CD14-positive monocyte (primary cell): ENCODE data around the gene ASPA. TPM values are rescaled to one million over a fixed set of nuclear protein-coding genes. Genes with fewer than 3 reads are reported as not detected.

Experiments used
- DNase-seq, 3 donors: peaks; one replicate each; pipeline ENCODE4 v3.0.0-alpha.2; 2011 to 2022
- H2AFZ ChIP-seq: 2 replicates; pipeline ENCODE4 v1.6.0; 2012; ENCODE audit warnings: mild to moderate bottlenecking, low read depth, low read length, inconsistent platforms; ENCODE audit not compliant: insufficient read depth, poor library complexity, severe bottlenecking
- H3K27ac ChIP-seq, 2 donors: 1 replicate in 1 of 2; 2 replicates in 1 of 2; pipeline ENCODE4 v1.5.1; 2012 to 2013; ENCODE audit warnings: low read length in 2 of 2, control low read depth in 1 of 2, inconsistent platforms in 1 of 2, low read depth in 1 of 2, mild to moderate bottlenecking in 1 of 2
- H3K27me3 ChIP-seq, 2 donors: one replicate each; pipeline versions ENCODE4 v1.6.0 to v1.6.1; 2011 to 2013; ENCODE audit warnings: low read length in 2 of 2; ENCODE audit not compliant: control insufficient read depth in 2 of 2, insufficient read depth in 2 of 2
- H3K36me3 ChIP-seq, 2 donors: replicated peaks in 1 of 2; 1 replicate in 1 of 2; 2 replicates in 1 of 2; pipeline versions ENCODE4 v1.5.1 to v1.6.1; 2012 to 2013; ENCODE audit warnings: low read length in 2 of 2, control low read depth in 1 of 2, inconsistent platforms in 1 of 2, mild to moderate bottlenecking in 1 of 2; ENCODE audit not compliant: insufficient read depth in 2 of 2, control insufficient read depth in 1 of 2
- H3K4me1 ChIP-seq, 2 donors: 1 replicate in 1 of 2; 2 replicates in 1 of 2; pipeline versions ENCODE4 v1.5.1 to v1.6.1; 2012 to 2013; ENCODE audit warnings: low read length in 2 of 2, control low read depth in 1 of 2, inconsistent platforms in 1 of 2, mild to moderate bottlenecking in 1 of 2, moderate library complexity in 1 of 2; ENCODE audit not compliant: insufficient read depth in 2 of 2, control insufficient read depth in 1 of 2
- H3K4me2 ChIP-seq: replicated peaks from 2 replicates; pipeline ENCODE3; 2012; ENCODE audit warnings: low read length, moderate library complexity, mild to moderate bottlenecking; ENCODE audit not compliant: poor library complexity, severe bottlenecking; ENCODE audit errors: extremely low read depth
- H3K4me3 ChIP-seq, 3 experiments: fragments of 200-600 bp in 1 of 3; sonication (generic) in 1 of 3; replicated peaks in 1 of 3; 1 replicate in 2 of 3; 2 replicates in 1 of 3; pipeline ENCODE4 v1.5.1; 2011 to 2013; ENCODE audit warnings: low read length in 3 of 3, mild to moderate bottlenecking in 3 of 3, control low read depth in 2 of 3, low read depth in 2 of 3, inconsistent platforms in 1 of 3, moderate library complexity in 1 of 3
- H3K79me2 ChIP-seq: 2 replicates; pipeline ENCODE4 v1.6.0; 2012; ENCODE audit warnings: mild to moderate bottlenecking, control low read depth, inconsistent platforms, low read length, moderate library complexity; ENCODE audit not compliant: insufficient read depth
- H3K9ac ChIP-seq: 2 replicates; pipeline ENCODE4 v1.6.0; 2017; ENCODE audit warnings: low read length, mild to moderate bottlenecking; ENCODE audit not compliant: insufficient read depth, poor library complexity, severe bottlenecking
- H3K9me3 ChIP-seq, 2 donors: replicated peaks in 1 of 2; 1 replicate in 1 of 2; 2 replicates in 1 of 2; pipeline versions ENCODE4 v1.5.1 to v1.6.1; 2012 to 2013; ENCODE audit warnings: low read length in 2 of 2, control low read depth in 1 of 2; ENCODE audit not compliant: control insufficient read depth in 1 of 2, insufficient read depth in 1 of 2
- H4K20me1 ChIP-seq: 2 replicates; pipeline ENCODE4 v1.6.0; 2012; ENCODE audit warnings: mild to moderate bottlenecking, low read length, control low read depth, moderate library complexity; ENCODE audit not compliant: insufficient read depth
- H3K27ac Mint-ChIP-seq, 7 donors: one replicate each; pipeline ENCODE4 v1.8.0; 2020; ENCODE audit warnings: mild to moderate bottlenecking in 7 of 7, mixed read lengths in 7 of 7, moderate library complexity in 6 of 7, inconsistent platforms in 2 of 7
- H3K27me3 Mint-ChIP-seq, 3 donors: one replicate each; pipeline ENCODE4 v1.8.0; 2021 to 2022; ENCODE audit warnings: low read depth in 3 of 3, mild to moderate bottlenecking in 3 of 3, mixed read lengths in 3 of 3, moderate library complexity in 3 of 3, inconsistent platforms in 1 of 3
- H3K36me3 Mint-ChIP-seq, 2 donors: one replicate each; pipeline ENCODE4 v1.8.0; 2020; ENCODE audit warnings: mixed read lengths in 2 of 2, inconsistent platforms in 1 of 2, mild to moderate bottlenecking in 1 of 2
- H3K4me1 Mint-ChIP-seq: one replicate; pipeline ENCODE4 v1.8.0; 2020; ENCODE audit warnings: mild to moderate bottlenecking, mixed read lengths
- H3K4me3 Mint-ChIP-seq, 2 donors: one replicate each; pipeline ENCODE4 v1.8.0; 2020; ENCODE audit warnings: mild to moderate bottlenecking in 2 of 2, mixed read lengths in 2 of 2, moderate library complexity in 1 of 2
- H3K9me3 Mint-ChIP-seq, 7 donors: one replicate each; pipeline ENCODE4 v1.8.0; 2020 to 2022; ENCODE audit warnings: mixed read lengths in 7 of 7, mild to moderate bottlenecking in 6 of 7, moderate library complexity in 6 of 7, inconsistent platforms in 2 of 7
- CTCF ChIP-seq: fragments of 200-600 bp; IDR thresholded peaks from one replicate; pipeline ENCODE4 v1.8.0; 2022; ENCODE audit warnings: antibody characterized with exemption, mild to moderate bottlenecking
- WGBS: methylation state at CpG from one replicate; pipeline ENCODE4 v1.1.5; 2013; ENCODE audit warnings: missing lambda C conversion rate; ENCODE audit not compliant: insufficient coverage; 5-methylcytosine and 5-hydroxymethylcytosine counted together
- intact Hi-C, 2 donors: fragments of 100-400 bp; cut with micrococcal nuclease; formaldehyde crosslinking; loops; one replicate each; pipeline versions ENCODE4 v1.15.0 to v1.15.1; 2023
- polyA plus RNA-seq, 3 donors: library from polyadenylated mRNA; depleted of rRNA in 1 of 3; unstranded in 2 of 3; stranded (reverse) in 1 of 3; fragments of 300-500 nt in 2 of 3; fragments of >200 nt in 1 of 3; fragmentation: Illumina TruSeq in 2 of 3; gene quantifications; 1 replicate in 2 of 3; 2 replicates in 1 of 3; pipeline ENCODE4 v1.2.3, GENCODE V29; 2012 to 2021

The ASPA gene
- polyA plus RNA-seq, 3 donors, result not detected

GRCh38 chr17:3510090-3510489, 34.3 kb downstream of the ASPA start:
- peaks cover 0 to 6% (median 1%) of the 10 kb centered on the region in 7 donors for H3K9me3 Mint-ChIP-seq
- peaks cover 0 to 9% (median 3%) of the 10 kb centered on the region in 3 donors for H3K27me3 Mint-ChIP-seq
- 73% methylated on average over 5 of the region's 7 CpGs for whole genome bisulfite sequencing
- no peak for DNase-seq
- Histone ChIP-seq H3K4me2 (no peak overlapping the region), H3K27me3 (no peaks in the 10 kb centered on the region), H3K27ac (no peak overlapping the region), H4K20me1 (no peaks in the 10 kb centered on the region), H3K4me3 (no peak overlapping the region), H3K9ac (no peak overlapping the region), H3K36me3 (no peaks in the 10 kb centered on the region), H3K9me3 (no peaks in the 10 kb centered on the region), H3K79me2 (no peaks in the 10 kb centered on the region), H2AFZ (no peak overlapping the region), H3K4me1 (no peaks in the 10 kb centered on the region)
- H3K4me3 Mint-ChIP-seq, result no peak overlapping the region
- TF ChIP-seq CTCF, result no peak
- no peak overlapping the region for H3K27ac Mint-ChIP-seq
- H3K36me3 Mint-ChIP-seq, result no peaks in the 10 kb centered on the region
- no peaks in the 10 kb centered on the region for H3K4me1 Mint-ChIP-seq
- intact Hi-C loops, result no loop called here

- H3K27ac Mint-ChIP-seq, result no peak overlapping the region
- Histone ChIP-seq H3K4me2 (no peak overlapping the region), H2AFZ (no peak overlapping the region), H3K79me2 (no peaks in the 10 kb centered on the region), H3K9me3 (no peaks in the 10 kb centered on the region), H4K20me1 (no peaks in the 10 kb centered on the region), H3K27ac (no peak overlapping the region), H3K4me1 (no peaks in the 10 kb centered on the region), H3K36me3 (no peaks in the 10 kb centered on the region), H3K9ac (no peak overlapping the region), H3K4me3 (no peak overlapping the region), H3K27me3 (no peaks in the 10 kb centered on the region)
- H3K36me3 Mint-ChIP-seq, result no peaks in the 10 kb centered on the region
- TF ChIP-seq CTCF, result no peak
- H3K27me3 Mint-ChIP-seq, result peaks cover 0 to 8% (median 0%) of the 10 kb centered on the region in 3 donors
- intact Hi-C loops, result no loop called here
- 91% methylated on average over 6 of the region's 8 CpGs for WGBS
- DNase-seq, result no peak
- no peak overlapping the region for H3K4me3 Mint-ChIP-seq
- H3K9me3 Mint-ChIP-seq, result peaks cover 0 to 5% (median 2%) of the 10 kb centered on the region in 7 donors
- no peaks in the 10 kb centered on the region for H3K4me1 Mint-ChIP-seq
Measured at GRCh38 chr17:3511852-3512504, 36.2 kb downstream of the ASPA start.
